ENCODE data around the gene CASP4. TPM values are rescaled to one million over a fixed set of nuclear protein-coding genes. Genes with fewer than 3 reads are reported as not detected.
A peak's percentile ranks its signal among the peaks of the same experiment; 100 is the strongest.

CASP4 gene
- total RNA-seq, result 100 to 1,000 TPM; 101 to 222 (median 156) TPM

- peak within 1 kb of the TSS; percentile 93 to 95 for H3K27ac ChIP-seq
- TF ChIP-seq POLR2A (IDR thresholded peaks at IDR 0.05), result peak; percentile 70
- TF ChIP-seq CTCF (IDR thresholded peaks at IDR 0.05), result no peak
- TF ChIP-seq POLR2AphosphoS5 (IDR thresholded peaks at IDR 0.05), result peak in 2 of 3 donors; percentile 62 to 68
- H3K36me3 ChIP-seq, result no peaks in the 10 kb centered on the region
- peak within 1 kb of the TSS; percentile 52 to 76 (median 59) for H3K4me3 ChIP-seq
- H3K9me3 ChIP-seq, result peaks cover 0 to 11% of the 10 kb centered on the region in 2 donors
- no peak for DNase-seq (ENCODE audit: low spot score in 2 of 2)
- no peaks in the 10 kb centered on the region for H3K27me3 ChIP-seq
- intact Hi-C loops (cut with DNase I; ENCODE audit: low total_unique reads), result no loop called here
- no peaks in the 10 kb centered on the region for H3K4me1 ChIP-seq
These were observed at the start of gene CASP4 for GRCh38 chr11:104968355-104968855. TSS of gene CASP4 (minus strand) at chr11:104968574. CDS start at chr11:104968525, 49 bp downstream.

- Histone ChIP-seq H3K27me3 (no peaks in the 10 kb centered on the region), H3K4me1 (no peaks in the 10 kb centered on the region), H3K4me3 (no peak overlapping the region), H3K9me3 (no peaks in the 10 kb centered on the region), H3K36me3 (no peaks in the 10 kb centered on the region), H3K27ac (no peak overlapping the region)
- TF ChIP-seq POLR2AphosphoS5 (IDR thresholded peaks at IDR 0.05), result no peak
- no peak for TF ChIP-seq POLR2A (IDR thresholded peaks at IDR 0.05)
- TF ChIP-seq CTCF (IDR thresholded peaks at IDR 0.05), result no peak
- DNase-seq (ENCODE audit: low spot score in 2 of 2), result no peak
- intact Hi-C loops (cut with DNase I; ENCODE audit: low total_unique reads), result no loop called here
These were observed 39.1 kb upstream of the CASP4 start for GRCh38 chr11:105007463-105007862.

GRCh38 chr11:105005451-105005845 lies 37.1 kb upstream of the CASP4 start:
- intact Hi-C loops (cut with DNase I; ENCODE audit: low total_unique reads), result no loop called here
- H3K27me3 ChIP-seq, result no peaks in the 10 kb centered on the region
- no peak overlapping the region for H3K27ac ChIP-seq
- TF ChIP-seq CTCF (IDR thresholded peaks at IDR 0.05), result no peak
- no peak for TF ChIP-seq POLR2A (IDR thresholded peaks at IDR 0.05)
- no peak for TF ChIP-seq POLR2AphosphoS5 (IDR thresholded peaks at IDR 0.05)
- H3K4me1 ChIP-seq, result no peaks in the 10 kb centered on the region
- no peaks in the 10 kb centered on the region for H3K36me3 ChIP-seq
- no peaks in the 10 kb centered on the region for H3K9me3 ChIP-seq
- no peak for DNase-seq (ENCODE audit: low spot score in 2 of 2)
- H3K4me3 ChIP-seq, result no peak overlapping the region

GRCh38 chr11:105004021-105004420 lies 35.6 kb upstream of the CASP4 start:
- intact Hi-C loops (cut with DNase I; ENCODE audit: low total_unique reads), result no loop called here
- Histone ChIP-seq H3K4me1 (no peaks in the 10 kb centered on the region), H3K4me3 (no peak overlapping the region), H3K36me3 (no peaks in the 10 kb centered on the region), H3K9me3 (no peaks in the 10 kb centered on the region), H3K27ac (no peak overlapping the region), H3K27me3 (no peaks in the 10 kb centered on the region)
- TF ChIP-seq CTCF (IDR thresholded peaks at IDR 0.05), result no peak
- peak in 1 of 3 donors; percentile 58 for TF ChIP-seq POLR2AphosphoS5 (IDR thresholded peaks at IDR 0.05)
- no peak for DNase-seq (ENCODE audit: low spot score in 2 of 2)

- H3K27ac ChIP-seq, result no peak overlapping the region
- no peaks in the 10 kb centered on the region for H3K36me3 ChIP-seq
- intact Hi-C loops (cut with DNase I; ENCODE audit: low total_unique reads), result no loop called here
- H3K4me3 ChIP-seq, result no peak overlapping the region
- TF ChIP-seq POLR2AphosphoS5 (IDR thresholded peaks at IDR 0.05) (no peak), POLR2A (IDR thresholded peaks at IDR 0.05) (no peak), CTCF (IDR thresholded peaks at IDR 0.05) (no peak)
- H3K27me3 ChIP-seq, result no peaks in the 10 kb centered on the region
- H3K9me3 ChIP-seq, result no peaks in the 10 kb centered on the region
- no peak for DNase-seq (ENCODE audit: low spot score in 2 of 2)
- H3K4me1 ChIP-seq, result no peaks in the 10 kb centered on the region
These were observed 34.8 kb upstream of the CASP4 start for GRCh38 chr11:105003151-105003550.
